Body of pancreas (tissue), 4 donors: Measurements from ENCODE around the gene RPRD1B. TPM values are rescaled to one million over a fixed set of nuclear protein-coding genes. Genes with fewer than 3 reads are reported as not detected.

ENCODE experiments used
- ATAC-seq: fragments of 150-250 bp; one replicate; pipeline ENCODE4 v1.9.1; 2016
- DNase-seq, 4 donors: peaks; one replicate each; pipeline ENCODE4 v3.0.0-alpha.2; 2019
- H3K27ac ChIP-seq, 4 donors: fragments of 200-600 bp; sonication (generic); 1 replicate in 3 of 4; 2 replicates in 1 of 4; pipeline versions ENCODE4 v1.5.1 to v1.6.1; 2016 to 2019; ENCODE audit warnings: mild to moderate bottlenecking in 1 of 4, mixed read lengths in 1 of 4, moderate library complexity in 1 of 4
- H3K27me3 ChIP-seq, 2 donors: fragments of 200-600 bp; sonication (generic); one replicate each; pipeline ENCODE4 v1.6.0; 2016; ENCODE audit warnings: mild to moderate bottlenecking in 1 of 2
- H3K36me3 ChIP-seq, 2 donors: fragments of 200-600 bp; sonication (generic); replicated peaks in 1 of 2; 2 replicates each; pipeline ENCODE4 v1.5.1; 2016; ENCODE audit warnings: low read depth in 2 of 2; ENCODE audit not compliant: insufficient read depth in 1 of 2
- H3K4me1 ChIP-seq: fragments of 200-600 bp; sonication (generic); one replicate; pipeline ENCODE4 v1.6.0; 2016
- H3K4me3 ChIP-seq, 2 donors: fragments of 200-600 bp; sonication (generic); 1 replicate in 1 of 2; 2 replicates in 1 of 2; pipeline ENCODE4 v1.5.1; 2016 to 2019
- H3K9me3 ChIP-seq, 3 donors: fragments of 200-600 bp; sonication (generic); 1 replicate in 2 of 3; 2 replicates in 1 of 3; pipeline ENCODE4 v1.5.1; 2016
- CTCF ChIP-seq, 7 experiments: fragments of 450-650 bp in 4 of 7; fragments of 200-600 bp in 3 of 7; sonication (generic) in 3 of 7; IDR thresholded peaks; one replicate each; pipeline ENCODE4 v1.5.1; 2016 to 2019; ENCODE audit warnings: antibody characterized with exemption in 7 of 7
- POLR2A ChIP-seq, 3 donors: fragments of 450-650 bp; IDR thresholded peaks; one replicate each; pipeline ENCODE4 v1.6.1; 2016; ENCODE audit warnings: antibody characterized with exemption in 3 of 3, mild to moderate bottlenecking in 2 of 3
- WGBS, 2 donors: methylation state at CpG; one replicate each; pipeline ENCODE4 v1.1.5; 2017; 5-methylcytosine and 5-hydroxymethylcytosine counted together
- intact Hi-C: fragments of 100-400 bp; cut with DNase I; formaldehyde crosslinking; loops from one replicate; pipeline ENCODE4 v1.15.1; 2023
- total RNA-seq, 2 donors: library from RNA; depleted of rRNA; stranded (reverse); fragments of >200 nt; gene quantifications; one replicate each; pipeline ENCODE4 v1.1.0, GENCODE V29; 2016

RPRD1B gene
- total RNA-seq, 2 donors from 2014 or later: 8.8 to 12.5 TPM

- no peak overlapping the region for H3K4me3 ChIP-seq
- DNase-seq: no peak
- no peak overlapping the region for H3K27ac ChIP-seq
- TF ChIP-seq CTCF (IDR thresholded peaks at IDR 0.05) (no peak), POLR2A (IDR thresholded peaks at IDR 0.05) (no peak)
- peaks cover 6% of the 10 kb centered on the region for H3K4me1 ChIP-seq
- intact Hi-C loops: no loop called here
- H3K27me3 ChIP-seq: no peaks in the 10 kb centered on the region
- 89 to 92% methylated on average over 9 to 10 of the region's 10 CpGs for WGBS, 2 donors
- ATAC-seq: no peak
- no peaks in the 10 kb centered on the region for H3K9me3 ChIP-seq
- peaks cover 0 to 4% of the 10 kb centered on the region in 2 donors for H3K36me3 ChIP-seq
These were observed 10.2 kb downstream of the RPRD1B start for GRCh38 chr20:38043512-38044300.

DNA sequence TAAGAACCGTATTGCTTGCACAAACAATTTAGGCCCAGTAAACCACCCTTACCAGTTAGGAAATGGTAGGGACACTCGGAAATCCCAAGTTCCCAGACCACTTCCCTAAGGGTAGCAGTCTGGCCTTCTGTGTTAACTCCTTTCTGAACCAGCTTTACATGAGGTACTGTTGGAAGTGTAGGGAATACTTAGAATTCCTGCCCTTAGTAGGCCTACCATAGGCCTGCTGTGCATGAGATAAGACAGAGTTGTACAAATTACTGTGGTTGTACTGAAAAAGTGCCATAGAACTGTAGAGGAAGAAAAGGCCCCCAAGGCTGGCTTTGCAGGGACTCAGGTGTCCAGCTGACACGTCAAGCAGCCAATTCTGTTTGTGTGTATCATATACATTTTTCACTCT, 11.1 kb downstream of the RPRD1B start:
- no peak for TF ChIP-seq CTCF (IDR thresholded peaks at IDR 0.05)
- no peak for TF ChIP-seq POLR2A (IDR thresholded peaks at IDR 0.05)
- Histone ChIP-seq H3K4me1 (peaks cover 6% of the 10 kb centered on the region), H3K27me3 (no peaks in the 10 kb centered on the region), H3K27ac (no peak overlapping the region), H3K4me3 (no peak overlapping the region), H3K36me3 (peaks cover 0 to 5% of the 10 kb centered on the region in 2 donors), H3K9me3 (no peaks in the 10 kb centered on the region)
- ATAC-seq (no peak), DNase-seq (no peak)
- intact Hi-C loops: no loop called here
- 86 to 93% methylated on average over 3 of the region's 3 CpGs for WGBS, 2 donors

- H3K27me3 ChIP-seq: no peaks in the 10 kb centered on the region
- no peaks in the 10 kb centered on the region for H3K9me3 ChIP-seq
- intact Hi-C loops: no loop called here
- peaks cover 6% of the 10 kb centered on the region for H3K4me1 ChIP-seq
- H3K4me3 ChIP-seq: no peak overlapping the region
- no peak for TF ChIP-seq POLR2A (IDR thresholded peaks at IDR 0.05)
- H3K36me3 ChIP-seq: peaks cover 0 to 5% of the 10 kb centered on the region in 2 donors
- 63 to 69% methylated on average over 4 of the region's 4 CpGs for WGBS, 2 donors
- DNase-seq: no peak
- no peak overlapping the region for H3K27ac ChIP-seq
- no peak for ATAC-seq
These were observed 13.0 kb downstream of the RPRD1B start for GRCh38 chr20:38046572-38046971.

GRCh38 chr20:38049800-38050199, 16.3 kb downstream of the RPRD1B start:
- intact Hi-C loops: no loop called here
- Histone ChIP-seq H3K9me3 (no peaks in the 10 kb centered on the region), H3K27me3 (no peaks in the 10 kb centered on the region), H3K36me3 (peaks cover 0 to 5% of the 10 kb centered on the region in 2 donors), H3K4me3 (no peak overlapping the region), H3K4me1 (peaks cover 5% of the 10 kb centered on the region), H3K27ac (no peak overlapping the region)
- WGBS, 2 donors: 59 to 64% methylated on average over 3 of the region's 3 CpGs
- no peak for TF ChIP-seq POLR2A (IDR thresholded peaks at IDR 0.05)
- no peak for TF ChIP-seq CTCF (IDR thresholded peaks at IDR 0.05)
- DNase-seq: no peak
- ATAC-seq: peak; percentile 33

- peaks cover 5% of the 10 kb centered on the region for H3K4me1 ChIP-seq
- no peaks in the 10 kb centered on the region for H3K27me3 ChIP-seq
- DNase-seq (no peak), ATAC-seq (no peak)
- WGBS, 2 donors: 68 to 77% methylated on average over 1 of the region's 1 CpG
- no peak overlapping the region for H3K4me3 ChIP-seq
- peaks cover 0 to 5% of the 10 kb centered on the region in 2 donors for H3K36me3 ChIP-seq
- no peaks in the 10 kb centered on the region for H3K9me3 ChIP-seq
- H3K27ac ChIP-seq: no peak overlapping the region
- TF ChIP-seq POLR2A (IDR thresholded peaks at IDR 0.05) (no peak), CTCF (IDR thresholded peaks at IDR 0.05) (no peak)
- intact Hi-C loops: no loop called here
These were observed 17.1 kb downstream of the RPRD1B start for GRCh38 chr20:38050686-38051085.
